Lower leg skin (tissue), 3 donors: ENCODE results near the gene EN1.

Experiments
- CTCF ChIP-seq, 3 donors: fragments of 450-650 bp; IDR thresholded peaks; one replicate each; pipeline ENCODE4 v1.5.1; 2016; ENCODE audit warnings: antibody characterized with exemption in 3 of 3, mild to moderate bottlenecking in 3 of 3, moderate library complexity in 2 of 3
- POLR2A ChIP-seq, 2 donors: fragments of 450-650 bp; IDR thresholded peaks; one replicate each; pipeline ENCODE4 v1.6.1; 2016 to 2017; ENCODE audit warnings: antibody characterized with exemption in 2 of 2, mild to moderate bottlenecking in 1 of 2, moderate library complexity in 1 of 2

- TF ChIP-seq CTCF (IDR thresholded peaks at IDR 0.05) (no peak), POLR2A (IDR thresholded peaks at IDR 0.05) (no peak)
Observed at GRCh38 chr2:118878531-118879149, 31.2 kb upstream of the EN1 start.
